Hematopoietic multipotent progenitor cell treated with erythropoietin and hydrocortisone succinate and interleukin-3 and kit ligand, for 6 days (in vitro differentiated cells): ENCODE data around the gene CD19.
"Not testable (repeated sequence)": the region's sequence is repeated elsewhere in the genome, so short reads cannot be mapped to it uniquely, and the experiment has no call there.

Source experiments
- DNase-seq: peaks from one replicate; pipeline ENCODE4 v3.0.0-alpha.2; 2015

The CD19 gene

DNA sequence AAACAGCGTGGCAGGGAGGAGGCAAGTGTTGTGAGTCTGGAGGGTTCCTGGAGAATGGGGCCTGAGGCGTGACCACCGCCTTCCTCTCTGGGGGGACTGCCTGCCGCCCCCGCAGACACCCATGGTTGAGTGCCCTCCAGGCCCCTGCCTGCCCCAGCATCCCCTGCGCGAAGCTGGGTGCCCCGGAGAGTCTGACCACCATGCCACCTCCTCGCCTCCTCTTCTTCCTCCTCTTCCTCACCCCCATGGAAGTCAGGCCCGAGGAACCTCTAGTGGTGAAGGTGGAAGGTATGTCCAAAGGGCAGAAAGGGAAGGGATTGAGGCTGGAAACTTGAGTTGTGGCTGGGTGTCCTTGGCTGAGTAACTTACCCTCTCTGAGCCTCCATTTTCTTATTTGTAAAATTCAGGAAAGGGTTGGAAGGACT, at the start of gene CD19:
TSS of gene CD19 (plus strand) at position 171 of the 425 bp plus-strand sequence. CDS start at position 201, 30 bp downstream.
- no peak for DNase-seq

DNA sequence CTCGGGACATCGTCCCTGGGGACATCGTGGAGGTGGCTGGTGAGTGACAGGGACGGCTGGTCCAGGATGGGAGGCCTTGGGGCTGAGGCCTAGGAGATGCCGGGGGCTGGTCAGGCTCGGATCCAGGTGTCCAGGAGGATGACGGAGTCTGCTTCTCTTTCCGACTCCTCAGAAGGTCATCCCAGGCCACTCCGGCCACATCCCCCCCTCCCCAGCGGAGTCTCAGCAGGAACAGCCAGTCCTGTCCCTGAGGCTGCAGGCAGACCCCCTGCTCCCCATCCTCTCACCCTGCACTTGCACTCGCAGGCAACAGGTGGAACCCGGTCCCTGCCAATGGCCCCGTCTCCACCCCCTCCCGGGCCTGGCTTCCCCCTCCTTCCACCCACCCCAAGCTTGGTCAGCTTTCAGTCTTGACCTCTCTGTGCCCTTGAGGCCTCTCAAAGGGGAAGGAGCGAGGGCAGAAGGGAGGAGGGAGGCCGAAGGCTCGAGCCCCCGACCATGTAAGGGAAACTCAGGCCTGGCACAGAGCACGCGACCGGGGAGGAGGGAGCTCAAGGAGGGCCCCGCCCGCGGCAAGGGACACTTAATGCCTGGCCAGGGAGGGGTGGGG, 49.1 kb upstream of the CD19 start:
- no peak for DNase-seq

DNA sequence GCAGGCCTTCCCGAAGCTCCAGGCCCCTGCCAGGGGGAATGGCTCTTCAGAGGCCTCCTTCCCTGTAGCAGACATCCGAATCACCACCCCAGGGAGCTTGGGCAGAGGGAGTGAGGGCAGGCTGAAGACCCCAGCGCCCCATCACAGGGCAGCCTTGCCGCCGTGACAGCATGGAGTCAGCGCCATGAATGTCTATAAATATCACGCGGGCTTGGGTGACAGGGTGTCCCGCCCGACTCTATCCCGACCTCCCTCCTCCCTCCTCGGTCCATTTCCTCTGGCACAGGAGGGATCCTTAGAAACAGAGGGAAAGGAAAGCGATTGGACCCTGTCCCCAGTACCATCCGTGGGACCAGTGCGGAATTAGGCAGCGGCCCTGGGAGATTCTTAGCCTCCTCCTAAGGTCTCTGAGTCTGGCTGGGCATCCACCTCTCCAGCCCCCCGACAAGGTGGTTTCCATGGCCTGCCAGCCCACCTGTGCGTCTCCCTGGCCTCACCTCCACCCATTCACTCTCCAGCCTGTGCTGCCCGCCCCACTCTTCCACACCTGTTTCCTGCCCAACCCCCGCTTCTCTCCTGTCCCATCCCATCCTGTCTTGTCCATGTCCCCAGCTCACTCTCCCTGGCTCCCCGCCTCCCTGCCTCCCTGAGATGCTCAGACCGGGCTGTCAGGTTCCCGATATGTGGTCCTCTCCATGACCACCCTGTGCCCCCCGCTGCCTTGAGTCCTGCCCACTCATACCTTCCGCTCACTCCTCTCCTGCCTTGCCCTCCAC, 48.4 kb upstream of the CD19 start:
- no peak for DNase-seq

DNA sequence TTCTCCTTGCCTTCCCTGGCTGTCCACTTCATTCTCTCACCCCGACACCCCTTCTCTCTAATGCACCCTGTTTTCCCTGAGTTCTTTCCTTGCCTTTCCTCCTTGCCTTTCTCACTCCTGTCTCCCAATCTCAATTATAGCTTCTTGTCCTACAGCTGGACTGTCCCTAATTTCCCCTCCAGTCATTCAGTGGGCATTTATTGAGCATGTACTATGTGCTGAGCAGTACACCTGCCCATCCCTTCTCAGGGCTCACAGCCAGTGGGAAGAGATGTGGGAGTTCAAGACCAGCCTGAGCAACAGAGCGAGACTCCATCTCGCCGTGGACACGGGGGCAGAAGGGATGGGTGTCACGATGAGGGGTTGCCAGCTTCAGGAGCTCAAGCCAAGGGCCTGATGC, 47.7 kb upstream of the CD19 start:
- no peak for DNase-seq

DNA sequence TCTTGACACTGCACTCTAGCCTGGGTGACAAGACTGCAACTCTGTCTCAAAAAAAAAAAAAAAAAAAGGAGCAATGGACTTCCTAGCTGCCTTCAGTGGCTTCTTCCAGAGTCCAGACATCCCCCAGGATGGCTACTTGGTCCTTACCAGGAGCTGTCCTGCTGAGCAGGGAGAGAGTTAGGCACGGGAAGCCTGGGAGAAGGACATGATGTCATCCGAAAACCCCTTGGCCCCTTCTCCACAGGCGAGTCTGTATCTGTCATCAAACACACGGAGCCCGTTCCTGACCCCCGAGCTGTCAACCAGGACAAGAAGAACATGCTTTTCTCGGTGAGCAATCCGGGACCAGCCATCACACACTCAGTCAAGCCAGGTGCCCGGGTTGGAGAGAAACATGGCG, 44.8 kb upstream of the CD19 start:
- no peak for DNase-seq

DNA sequence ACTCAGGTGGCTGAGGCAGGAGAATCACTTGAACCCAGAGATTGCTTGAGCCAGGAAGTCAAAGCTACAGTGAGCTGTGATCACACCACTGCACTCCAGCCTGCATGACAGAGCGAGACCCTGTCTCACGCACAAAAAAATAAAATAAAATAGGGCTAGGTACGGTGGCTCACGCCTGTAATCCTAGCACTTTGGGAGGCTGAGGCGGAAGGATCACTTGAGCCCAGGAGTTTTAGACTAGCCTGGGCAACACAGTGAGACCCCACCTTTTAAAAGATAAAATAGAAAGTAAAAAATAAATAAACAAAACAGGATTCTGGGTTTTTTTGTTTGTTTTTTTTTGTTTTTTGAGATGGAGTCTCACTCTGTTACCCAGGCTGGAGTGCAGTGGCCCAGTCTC, 41.4 kb upstream of the CD19 start:
- not testable (repeated sequence) for DNase-seq

DNA sequence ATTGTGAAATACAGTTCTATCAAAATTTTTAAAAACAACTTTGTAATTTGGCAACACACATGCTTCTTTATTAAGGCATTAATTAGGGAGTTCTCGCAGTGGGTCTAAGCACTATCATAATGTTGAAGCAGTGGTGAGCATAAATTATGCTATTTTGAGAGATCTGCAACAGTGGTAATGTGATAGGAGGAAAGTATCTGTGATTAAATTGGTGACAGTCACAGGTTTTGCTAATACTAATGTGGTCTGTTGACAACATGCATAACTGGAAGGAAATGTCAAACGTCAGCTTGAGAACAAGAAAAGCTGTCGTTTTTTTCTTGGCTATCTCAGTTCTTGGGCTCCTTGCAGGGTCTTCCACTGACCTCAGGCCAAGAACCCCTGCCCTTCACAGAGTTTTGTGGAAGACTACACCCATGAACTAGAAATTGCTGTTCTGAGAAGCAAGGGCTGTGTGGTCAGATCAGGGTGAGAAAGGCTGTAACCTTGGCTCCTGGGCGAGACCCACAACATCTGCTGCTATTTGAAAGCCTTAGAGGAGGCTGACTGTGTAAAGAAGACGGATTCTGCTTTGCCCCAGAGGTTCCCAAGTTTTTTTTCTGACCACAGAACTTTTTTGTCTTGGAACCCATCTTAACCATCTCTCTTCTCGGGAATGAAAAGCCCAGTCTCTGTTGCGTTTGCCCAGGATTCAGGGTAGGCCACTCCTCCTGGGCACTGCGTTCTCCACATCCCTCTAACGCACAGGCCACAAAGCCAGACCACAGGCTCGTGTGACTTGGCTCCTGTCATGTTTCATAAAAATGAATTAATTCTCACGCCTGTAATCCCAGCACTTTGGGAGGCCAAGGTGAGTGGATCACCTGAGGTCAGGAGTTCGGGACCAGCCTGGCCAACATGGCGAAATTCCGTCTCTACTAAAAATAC, 39.5 kb upstream of the CD19 start:
- DNase-seq = no peak

DNA sequence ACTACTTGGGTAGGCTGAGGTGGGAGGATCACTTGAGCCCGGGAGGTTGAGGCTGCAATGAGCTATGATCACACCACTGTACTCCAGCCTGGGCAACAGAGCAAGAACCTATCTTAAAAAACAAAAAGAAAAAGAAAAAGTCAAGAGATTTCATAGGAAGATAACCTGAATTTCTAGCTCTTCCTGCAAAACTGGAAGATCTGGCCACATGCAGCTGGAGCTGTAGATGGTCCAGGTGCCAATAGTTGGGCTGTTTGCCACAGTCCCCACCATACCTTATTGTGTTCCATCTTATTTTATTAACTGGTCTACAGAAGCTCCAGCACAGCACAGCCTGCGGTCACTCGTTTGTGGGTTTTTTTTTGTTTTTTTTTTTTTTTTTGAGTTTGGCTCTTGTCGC, 38.5 kb upstream of the CD19 start:
- no peak for DNase-seq

DNA sequence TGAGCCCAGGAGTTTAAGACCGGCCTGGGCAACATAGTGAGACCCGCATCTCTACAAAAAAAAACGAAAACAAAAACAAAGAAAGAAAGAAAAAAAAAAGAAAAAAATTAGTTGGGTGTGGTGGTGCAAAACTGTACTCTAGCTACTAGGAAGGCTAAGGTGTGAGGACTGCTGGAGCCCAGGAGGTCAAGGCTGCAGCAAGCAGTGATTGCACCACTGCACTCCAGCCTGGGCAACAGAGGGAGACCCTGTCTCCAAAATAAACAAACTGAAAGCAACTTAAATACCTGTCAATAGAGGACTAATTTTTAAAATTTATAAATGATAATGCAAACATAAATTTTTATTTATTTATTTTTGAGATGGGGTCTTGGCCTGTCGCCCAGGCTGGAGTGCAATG, 36.2 kb upstream of the CD19 start:
- DNase-seq = no peak

DNA sequence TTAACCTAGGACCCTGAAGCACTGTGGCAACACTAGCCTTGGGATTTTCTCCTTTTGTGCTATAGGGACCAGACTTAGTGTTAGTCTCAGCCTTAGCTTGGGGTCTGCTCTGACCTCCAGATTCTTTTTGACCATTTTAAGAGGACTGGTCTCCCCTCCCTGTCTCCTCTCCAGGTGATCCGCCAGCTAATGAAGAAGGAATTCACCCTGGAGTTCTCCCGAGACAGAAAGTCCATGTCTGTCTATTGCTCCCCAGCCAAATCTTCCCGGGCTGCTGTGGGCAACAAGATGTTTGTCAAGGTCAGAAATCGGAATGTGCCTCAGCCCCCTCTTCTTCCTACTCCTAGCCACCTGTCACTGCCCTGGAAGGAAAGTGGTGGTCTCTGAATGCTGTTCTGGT, 33.9 kb upstream of the CD19 start:
- DNase-seq = no peak

DNA sequence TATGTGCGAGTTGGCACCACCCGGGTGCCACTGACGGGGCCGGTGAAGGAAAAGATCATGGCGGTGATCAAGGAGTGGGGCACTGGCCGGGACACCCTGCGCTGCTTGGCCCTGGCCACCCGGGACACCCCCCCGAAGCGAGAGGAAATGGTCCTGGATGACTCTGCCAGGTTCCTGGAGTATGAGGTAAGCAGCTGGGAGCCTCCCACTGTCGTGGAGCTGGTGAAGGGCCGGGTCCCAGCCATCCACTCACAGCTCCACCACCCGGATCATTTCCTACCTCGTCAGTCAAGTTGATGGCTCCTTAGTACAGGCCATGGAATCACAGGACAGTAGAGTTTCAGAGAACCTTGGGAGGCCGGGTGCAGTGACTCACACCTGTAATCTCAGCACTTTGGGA, 33.5 kb upstream of the CD19 start:
- no peak for DNase-seq

DNA sequence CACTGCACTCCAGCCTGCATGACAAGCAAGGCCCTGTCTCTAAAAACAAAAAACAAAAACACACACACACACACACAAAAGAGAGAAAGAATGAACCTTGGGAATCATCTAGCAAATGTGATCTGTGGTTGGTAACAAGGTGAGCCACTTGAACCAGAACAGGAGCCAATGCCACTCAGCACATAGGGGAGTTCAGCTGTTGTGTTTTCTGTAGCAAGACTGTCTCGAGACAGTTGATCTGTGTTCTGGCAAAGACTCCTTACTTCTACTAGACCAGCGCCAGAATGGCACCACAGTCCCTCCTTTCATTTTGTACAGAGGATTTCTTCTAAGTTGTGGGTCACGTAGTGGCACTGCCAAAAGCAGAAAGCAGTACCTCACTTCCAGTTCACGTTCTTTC, 32.8 kb upstream of the CD19 start:
- DNase-seq = no peak

DNA sequence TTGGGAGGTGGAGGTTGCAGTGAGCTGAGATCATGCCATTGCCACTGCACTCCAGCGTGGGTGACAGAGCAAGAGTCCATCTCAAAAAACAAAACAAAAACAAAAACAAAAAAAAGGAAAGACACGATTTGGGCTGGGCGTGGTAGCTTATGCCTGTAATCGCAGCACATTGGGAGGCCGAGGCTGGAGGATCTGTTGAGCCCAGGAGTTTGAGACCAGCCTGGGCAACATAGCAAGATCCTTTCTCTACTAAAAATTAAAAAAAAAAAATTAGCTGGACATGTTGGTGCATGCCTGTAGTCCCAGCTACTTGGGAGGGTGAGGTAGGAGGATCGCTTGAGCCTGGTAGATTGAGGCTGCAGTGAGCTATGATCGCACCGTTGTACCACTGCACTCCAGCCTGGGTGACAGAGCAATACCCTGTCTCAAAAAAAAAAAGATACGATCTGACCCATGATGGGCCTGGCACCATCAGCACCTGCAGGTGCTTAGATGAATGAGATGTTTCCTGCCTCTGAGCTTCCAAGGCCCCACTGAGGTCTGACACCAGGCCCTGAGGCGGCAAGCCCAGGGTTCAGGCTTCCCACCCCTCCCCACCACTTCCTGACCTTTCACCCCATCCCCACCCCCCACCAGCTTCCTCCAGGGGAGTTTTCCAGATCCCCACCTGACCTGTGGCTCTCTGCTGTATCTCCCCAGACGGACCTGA, 31.7 kb upstream of the CD19 start:
- DNase-seq = no peak

DNA sequence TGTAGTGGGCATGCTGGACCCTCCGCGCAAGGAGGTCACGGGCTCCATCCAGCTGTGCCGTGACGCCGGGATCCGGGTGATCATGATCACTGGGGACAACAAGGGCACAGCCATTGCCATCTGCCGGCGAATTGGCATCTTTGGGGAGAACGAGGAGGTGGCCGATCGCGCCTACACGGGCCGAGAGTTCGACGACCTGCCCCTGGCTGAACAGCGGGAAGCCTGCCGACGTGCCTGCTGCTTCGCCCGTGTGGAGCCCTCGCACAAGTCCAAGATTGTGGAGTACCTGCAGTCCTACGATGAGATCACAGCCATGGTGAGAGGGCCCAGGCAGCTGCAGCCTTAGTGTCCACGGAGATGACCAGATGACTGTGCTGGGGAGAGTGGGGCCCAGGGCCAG, 31.2 kb upstream of the CD19 start:
- no peak for DNase-seq

DNA sequence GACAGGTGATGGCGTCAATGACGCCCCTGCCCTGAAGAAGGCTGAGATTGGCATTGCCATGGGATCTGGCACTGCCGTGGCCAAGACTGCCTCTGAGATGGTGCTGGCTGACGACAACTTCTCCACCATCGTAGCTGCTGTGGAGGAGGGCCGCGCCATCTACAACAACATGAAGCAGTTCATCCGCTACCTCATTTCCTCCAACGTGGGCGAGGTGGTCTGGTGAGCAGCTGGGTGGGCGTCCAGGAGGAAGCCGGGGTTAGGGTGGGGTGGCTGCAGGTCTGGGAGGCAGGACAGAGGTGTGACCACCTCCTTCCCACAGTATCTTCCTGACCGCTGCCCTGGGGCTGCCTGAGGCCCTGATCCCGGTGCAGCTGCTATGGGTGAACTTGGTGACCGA, 29.9 kb upstream of the CD19 start:
- no peak for DNase-seq

DNA sequence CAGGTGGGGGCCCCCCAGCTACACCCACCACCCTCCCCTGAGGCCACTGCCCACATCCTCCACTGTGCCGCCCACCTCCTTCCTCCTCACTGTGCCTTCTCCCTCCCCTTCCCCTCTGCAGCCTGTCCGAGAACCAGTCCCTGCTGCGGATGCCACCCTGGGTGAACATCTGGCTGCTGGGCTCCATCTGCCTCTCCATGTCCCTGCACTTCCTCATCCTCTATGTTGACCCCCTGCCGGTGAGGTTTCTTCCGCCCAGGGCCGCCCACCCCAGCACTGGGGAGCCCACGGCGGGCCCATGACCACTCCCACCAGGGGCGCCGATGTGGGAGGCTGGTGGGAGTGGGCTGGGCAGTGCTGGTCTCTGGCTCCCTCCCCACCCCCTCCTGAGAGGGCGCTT, 28.9 kb upstream of the CD19 start:
- DNase-seq = no peak

DNA sequence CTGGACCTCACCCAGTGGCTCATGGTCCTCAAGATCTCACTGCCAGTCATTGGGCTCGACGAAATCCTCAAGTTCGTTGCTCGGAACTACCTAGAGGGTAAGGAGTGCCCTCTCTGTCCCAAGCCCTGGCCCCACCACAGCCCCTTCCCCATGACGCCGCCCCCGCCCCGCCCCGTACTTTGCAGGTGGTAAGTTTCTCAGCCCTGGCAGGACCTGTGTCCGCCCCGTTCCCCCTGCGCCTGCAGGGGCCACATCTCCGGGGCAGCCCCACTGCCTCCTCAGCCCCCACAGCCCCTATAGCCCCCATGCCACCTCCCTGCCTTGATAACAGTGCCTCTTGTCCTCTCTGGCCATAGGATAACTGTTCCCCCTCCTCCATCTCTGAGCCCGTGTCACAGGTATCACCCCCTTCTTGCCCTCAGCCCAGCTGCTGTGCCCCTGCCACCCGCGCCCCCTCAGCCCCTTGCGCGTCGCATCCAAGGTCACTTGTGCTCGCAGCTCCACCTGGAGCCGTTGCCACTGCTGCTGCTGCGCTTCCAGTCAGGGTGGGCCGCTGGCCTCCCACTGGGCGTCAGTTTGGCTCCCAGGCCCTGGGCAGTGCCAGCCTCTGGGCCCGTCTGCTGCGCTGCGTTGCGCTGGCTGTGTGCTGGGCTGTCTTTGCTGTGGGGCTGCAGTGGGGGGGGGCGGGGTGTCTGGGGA, 28.3 kb upstream of the CD19 start:
- no peak for DNase-seq

DNA sequence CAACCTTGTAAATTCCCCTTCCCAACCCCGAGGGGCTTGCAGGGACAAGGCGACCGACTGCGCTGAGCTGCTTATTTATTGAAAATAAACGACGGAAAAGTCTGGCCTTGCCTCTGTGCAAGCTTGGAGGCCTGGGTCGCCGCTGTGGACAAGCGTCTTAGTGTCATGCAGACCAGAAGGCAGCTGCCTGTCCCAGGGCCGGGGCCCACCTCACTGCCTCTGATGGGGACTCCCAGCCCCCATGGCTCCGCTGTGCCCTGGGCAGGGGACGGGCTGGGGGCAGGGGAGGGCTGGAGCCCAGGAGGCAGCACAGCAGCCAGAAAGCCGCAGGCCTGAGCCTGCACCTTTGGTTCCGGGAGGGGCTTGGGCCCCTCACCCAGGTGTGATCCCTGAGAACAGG, 27.4 kb upstream of the CD19 start:
- no peak for DNase-seq

DNA sequence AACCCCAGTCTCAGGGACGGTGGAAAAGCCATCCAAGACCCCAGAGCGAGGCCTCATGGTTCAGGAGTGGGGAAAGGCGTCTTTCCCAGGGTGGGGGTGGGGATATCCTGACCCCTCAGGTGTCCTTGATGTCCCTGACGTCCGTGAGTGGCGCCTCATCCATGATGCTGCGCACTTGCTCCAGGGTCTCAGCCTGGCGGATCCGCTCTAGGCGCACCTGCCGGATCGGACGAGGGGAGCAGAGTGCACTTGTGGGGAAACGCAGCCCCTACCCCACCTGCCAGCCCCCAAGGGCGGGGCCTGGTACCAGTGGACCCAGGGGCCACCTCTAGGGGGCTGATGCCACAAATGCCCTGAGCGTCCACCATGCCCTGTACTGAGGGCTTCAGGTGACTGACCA, 26.9 kb upstream of the CD19 start:
- no peak for DNase-seq

DNA sequence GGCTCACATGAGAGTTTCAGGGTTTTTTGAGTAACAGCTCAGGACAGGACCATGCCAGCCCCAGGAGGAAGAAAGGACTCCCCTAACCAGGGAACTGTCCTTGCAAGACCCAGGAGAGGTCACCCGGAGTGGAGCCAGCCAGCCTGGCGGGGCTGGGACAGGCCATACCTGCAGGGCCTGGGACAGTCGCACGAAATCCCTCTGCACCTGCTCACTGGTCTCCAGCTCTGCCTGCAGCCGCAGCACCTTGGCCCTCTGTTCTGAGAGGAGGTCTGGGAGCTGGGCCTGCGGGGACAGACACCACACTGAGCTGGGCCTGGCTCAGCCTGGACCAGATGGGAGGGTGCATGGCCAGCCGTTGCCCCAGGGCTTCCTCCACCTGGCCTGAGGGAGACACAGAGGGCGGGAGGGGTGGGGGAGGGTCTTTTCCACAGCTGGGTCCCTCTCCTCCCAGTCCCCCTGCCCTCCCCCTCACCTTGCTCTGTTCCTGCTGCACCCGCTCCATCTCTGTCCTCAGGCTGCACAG, 26.5 kb upstream of the CD19 start:
- no peak for DNase-seq

DNA sequence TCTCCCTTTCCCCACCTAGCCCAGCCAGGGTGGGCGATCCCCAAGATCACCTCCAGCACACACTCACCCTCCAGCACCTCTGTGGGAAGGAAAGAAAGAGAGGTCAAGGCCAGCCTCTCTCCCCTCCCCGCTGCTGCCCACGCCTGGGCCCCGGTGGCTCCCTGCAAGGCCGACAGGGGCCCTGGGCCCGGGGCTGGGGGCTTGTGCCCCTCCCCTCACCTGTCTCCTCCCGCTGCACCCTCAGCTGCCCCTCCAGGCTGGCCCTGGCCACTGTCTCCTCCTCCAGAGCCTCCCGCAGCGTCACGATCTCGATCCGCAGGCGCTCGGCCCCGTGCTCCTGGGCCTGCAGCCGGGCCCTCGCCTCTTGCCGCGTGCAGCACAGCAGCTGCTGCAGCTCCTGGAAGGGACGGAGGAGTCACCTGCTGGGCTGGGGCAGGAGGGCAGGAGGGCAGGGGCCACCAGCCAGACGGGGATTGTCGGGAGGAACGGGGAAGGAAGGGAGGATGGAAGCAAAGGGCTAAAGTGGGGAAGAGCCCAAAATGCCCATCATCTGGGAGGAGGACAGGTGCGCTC, 25.9 kb upstream of the CD19 start:
- DNase-seq = no peak
